Activated naive CD8-positive, alpha-beta T cell treated with anti-CD3 and anti-CD28 coated beads for 36 hours (primary cell): ENCODE results near the gene COL17A1. TPM values are rescaled to one million over a fixed set of nuclear protein-coding genes. Genes with fewer than 3 reads are reported as not detected.

Experiments used
- DNase-seq: peaks from one replicate; pipeline ENCODE4 v3.0.0; 2021
- H3K27ac Mint-ChIP-seq: one replicate; pipeline ENCODE4 v1.8.0; 2022; ENCODE audit warnings: mild to moderate bottlenecking, moderate library complexity, mixed read lengths
- H3K27me3 Mint-ChIP-seq: one replicate; pipeline ENCODE4 v1.8.0; 2022; ENCODE audit warnings: mild to moderate bottlenecking, mixed read lengths
- H3K36me3 Mint-ChIP-seq: one replicate; pipeline ENCODE4 v1.8.0; 2021; ENCODE audit warnings: mild to moderate bottlenecking, mixed read lengths
- H3K4me1 Mint-ChIP-seq: one replicate; pipeline ENCODE4 v1.8.0; 2021; ENCODE audit warnings: mixed read lengths
- H3K4me3 Mint-ChIP-seq: one replicate; pipeline ENCODE4 v1.8.0; 2022; ENCODE audit warnings: mild to moderate bottlenecking, moderate library complexity, mixed read lengths
- H3K9me3 Mint-ChIP-seq: one replicate; pipeline ENCODE4 v1.8.0; 2022; ENCODE audit warnings: mixed read lengths
- total RNA-seq, 2 experiments: library from RNA; stranded (reverse); gene quantifications; one replicate each; pipeline ENCODE4 v1.2.3, GENCODE V29; 2021

COL17A1 gene
- total RNA-seq, 2 experiments from 2014 or later = not detected

DNA sequence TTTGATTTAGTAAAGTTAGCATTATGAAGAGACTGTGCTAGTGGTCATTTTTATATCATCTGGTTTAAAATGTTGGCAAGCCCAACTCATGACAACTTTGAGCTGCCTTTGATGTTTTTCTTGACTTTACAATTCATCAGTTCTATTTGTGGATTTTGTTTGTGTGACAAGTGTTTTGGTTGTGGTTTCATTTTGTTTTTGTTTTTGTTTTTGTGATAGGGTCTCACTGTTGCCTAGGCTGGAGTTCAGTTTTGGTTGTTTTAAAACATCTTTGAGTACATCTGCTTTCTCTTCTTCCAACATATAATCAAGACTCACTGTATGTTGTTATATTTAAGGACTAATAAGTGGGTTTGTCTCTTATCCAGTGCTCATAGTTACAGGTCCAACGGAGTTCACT, 18.7 kb upstream of the COL17A1 start:
- Mint-ChIP-seq H3K27me3 (no peaks in the 10 kb centered on the region), H3K36me3 (no peaks in the 10 kb centered on the region), H3K27ac (no peak overlapping the region), H3K4me3 (no peak overlapping the region), H3K4me1 (peaks cover 8% of the 10 kb centered on the region), H3K9me3 (no peaks in the 10 kb centered on the region)
- DNase-seq = no peak

DNA sequence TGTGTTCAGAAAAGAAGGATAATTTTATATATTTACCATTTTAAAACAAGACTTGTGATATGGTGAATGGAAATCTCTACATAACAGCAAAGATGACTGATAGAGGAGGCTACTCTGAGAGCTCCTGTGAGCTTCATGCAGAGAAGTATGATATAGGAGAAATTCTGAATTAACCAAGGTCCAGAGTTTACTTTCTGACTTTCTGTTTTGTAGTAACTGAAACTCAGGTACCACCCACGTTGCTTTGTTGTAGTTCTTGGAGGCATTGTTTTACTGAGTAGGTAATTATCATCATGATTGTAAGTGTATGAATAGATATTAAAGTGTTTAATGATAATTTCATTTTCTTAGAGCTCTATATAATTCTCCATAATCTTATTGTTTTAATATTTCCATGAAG, 18.3 kb upstream of the COL17A1 start:
- H3K27me3 Mint-ChIP-seq = no peaks in the 10 kb centered on the region
- H3K27ac Mint-ChIP-seq = no peak overlapping the region
- H3K4me1 Mint-ChIP-seq = peaks cover 9% of the 10 kb centered on the region
- no peaks in the 10 kb centered on the region for H3K36me3 Mint-ChIP-seq
- H3K4me3 Mint-ChIP-seq = no peak overlapping the region
- H3K9me3 Mint-ChIP-seq = no peaks in the 10 kb centered on the region
- no peak for DNase-seq

DNA sequence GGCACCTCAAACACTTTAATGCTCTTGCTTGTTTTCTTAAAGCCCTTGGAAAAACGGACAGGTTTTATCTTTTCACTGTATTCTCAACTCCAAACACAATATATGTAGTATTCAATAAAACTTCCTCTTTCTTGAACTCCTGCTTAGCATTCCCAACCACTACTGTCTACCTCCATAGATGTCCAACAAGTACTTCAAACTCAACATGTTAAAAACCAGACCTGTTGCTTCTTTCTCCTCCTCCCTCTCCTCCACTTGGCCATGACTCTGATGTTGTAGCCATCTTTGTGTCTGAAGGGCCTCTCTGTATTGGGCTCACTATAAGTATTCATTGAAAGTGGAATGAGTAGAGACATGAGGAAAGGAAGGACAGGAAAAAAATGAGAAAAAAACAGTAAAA, 16.2 kb upstream of the COL17A1 start:
- H3K4me3 Mint-ChIP-seq = no peak overlapping the region
- no peak overlapping the region for H3K27ac Mint-ChIP-seq
- H3K27me3 Mint-ChIP-seq = no peaks in the 10 kb centered on the region
- H3K9me3 Mint-ChIP-seq = no peaks in the 10 kb centered on the region
- no peak for DNase-seq
- H3K36me3 Mint-ChIP-seq = no peaks in the 10 kb centered on the region
- peaks cover 9% of the 10 kb centered on the region for H3K4me1 Mint-ChIP-seq

DNA sequence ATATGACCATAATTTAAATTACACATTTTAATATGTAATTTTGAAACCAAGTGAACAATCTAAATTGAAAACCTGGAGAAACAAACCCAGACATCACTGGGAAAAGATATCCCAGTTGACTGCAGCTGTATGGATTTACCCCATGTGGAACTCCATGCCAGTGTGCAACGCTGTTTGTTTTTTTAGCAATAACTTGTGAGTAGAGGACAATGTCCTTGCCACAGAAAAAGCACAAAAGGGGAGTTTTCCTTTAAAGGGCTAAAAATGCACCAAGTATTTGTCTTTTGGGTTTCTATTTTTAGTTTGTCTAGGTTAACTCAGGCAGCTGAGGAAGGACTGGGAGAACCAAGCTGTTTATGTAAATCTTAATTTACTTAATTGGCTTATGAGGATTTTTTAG, 15.1 kb upstream of the COL17A1 start:
- Mint-ChIP-seq H3K27me3 (no peaks in the 10 kb centered on the region), H3K4me1 (peaks cover 9% of the 10 kb centered on the region), H3K9me3 (no peaks in the 10 kb centered on the region), H3K36me3 (no peaks in the 10 kb centered on the region), H3K27ac (no peak overlapping the region), H3K4me3 (no peak overlapping the region)
- no peak for DNase-seq

DNA sequence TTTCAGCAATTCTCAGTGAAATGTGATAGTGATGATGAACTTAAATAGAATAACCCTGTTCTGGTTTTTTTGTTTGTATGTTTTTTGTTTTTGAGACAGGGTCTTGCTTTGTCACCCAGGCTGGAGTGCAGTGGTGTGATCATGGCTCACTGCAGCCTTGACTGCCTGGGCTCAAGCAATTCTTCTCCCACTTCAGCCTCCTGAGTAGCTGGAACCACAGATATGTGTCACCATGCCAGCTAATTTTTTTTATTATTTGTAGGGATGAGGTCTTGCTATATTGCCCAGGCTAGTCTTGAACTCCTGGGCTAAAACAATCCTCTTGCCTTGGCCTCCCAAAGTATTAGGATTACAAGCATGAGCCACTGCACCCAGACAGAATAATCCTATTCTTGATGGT, 14.3 kb upstream of the COL17A1 start:
- Mint-ChIP-seq H3K9me3 (no peaks in the 10 kb centered on the region), H3K27ac (no peak overlapping the region), H3K4me1 (peaks cover 8% of the 10 kb centered on the region), H3K4me3 (no peak overlapping the region), H3K36me3 (no peaks in the 10 kb centered on the region), H3K27me3 (no peaks in the 10 kb centered on the region)
- DNase-seq = no peak

DNA sequence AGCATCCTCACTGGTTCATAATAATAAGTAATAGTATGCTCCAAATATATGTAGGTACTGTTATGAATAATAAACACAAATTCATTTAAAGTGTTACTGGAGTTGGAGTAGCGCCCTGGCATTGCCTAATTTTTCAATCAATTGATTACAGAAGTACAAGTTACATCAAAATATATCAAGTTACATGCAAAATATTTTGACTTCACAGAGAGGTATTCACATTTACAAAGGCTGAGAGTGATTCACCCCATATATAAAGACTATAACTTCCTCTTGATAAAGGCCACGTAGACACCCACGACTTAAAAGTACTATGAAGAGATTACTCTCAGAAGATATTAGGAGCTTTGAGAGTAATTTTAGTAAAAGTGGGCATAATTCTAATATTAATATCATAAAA, 13.6 kb upstream of the COL17A1 start:
- DNase-seq = no peak
- no peaks in the 10 kb centered on the region for H3K9me3 Mint-ChIP-seq
- H3K4me1 Mint-ChIP-seq = peaks cover 2% of the 10 kb centered on the region
- no peaks in the 10 kb centered on the region for H3K27me3 Mint-ChIP-seq
- no peak overlapping the region for H3K4me3 Mint-ChIP-seq
- no peaks in the 10 kb centered on the region for H3K36me3 Mint-ChIP-seq
- H3K27ac Mint-ChIP-seq = no peak overlapping the region

DNA sequence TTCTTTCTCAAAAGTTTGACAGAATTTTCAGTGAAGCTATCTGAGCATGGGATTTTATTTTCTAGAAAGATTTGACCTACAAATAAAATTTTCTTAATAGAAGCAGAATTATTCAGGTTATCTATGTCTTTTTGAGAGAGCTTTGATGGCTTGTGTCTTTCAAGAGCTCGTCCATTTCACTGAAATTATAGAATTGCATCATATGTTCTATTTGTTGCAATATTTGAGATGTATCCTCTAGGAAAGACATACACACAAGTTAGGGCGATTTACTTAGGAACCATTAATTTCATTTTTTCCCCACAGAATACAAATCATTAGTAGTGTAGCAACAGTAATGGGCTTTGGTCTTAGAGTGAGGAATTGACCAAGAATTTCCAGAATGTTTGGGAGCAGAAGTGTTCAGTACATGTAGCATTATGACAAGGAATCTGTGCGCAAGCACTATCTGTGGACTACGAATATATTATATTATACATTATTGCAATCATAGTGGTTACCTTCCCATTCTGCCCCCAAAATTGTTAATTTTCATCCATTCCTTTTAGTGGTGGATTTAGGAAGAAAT, 12.8 kb upstream of the COL17A1 start:
- no peak overlapping the region for H3K27ac Mint-ChIP-seq
- DNase-seq = no peak
- H3K27me3 Mint-ChIP-seq = no peaks in the 10 kb centered on the region
- no peak overlapping the region for H3K4me3 Mint-ChIP-seq
- peaks cover 8% of the 10 kb centered on the region for H3K4me1 Mint-ChIP-seq
- H3K36me3 Mint-ChIP-seq = no peaks in the 10 kb centered on the region
- H3K9me3 Mint-ChIP-seq = peaks cover 5% of the 10 kb centered on the region

DNA sequence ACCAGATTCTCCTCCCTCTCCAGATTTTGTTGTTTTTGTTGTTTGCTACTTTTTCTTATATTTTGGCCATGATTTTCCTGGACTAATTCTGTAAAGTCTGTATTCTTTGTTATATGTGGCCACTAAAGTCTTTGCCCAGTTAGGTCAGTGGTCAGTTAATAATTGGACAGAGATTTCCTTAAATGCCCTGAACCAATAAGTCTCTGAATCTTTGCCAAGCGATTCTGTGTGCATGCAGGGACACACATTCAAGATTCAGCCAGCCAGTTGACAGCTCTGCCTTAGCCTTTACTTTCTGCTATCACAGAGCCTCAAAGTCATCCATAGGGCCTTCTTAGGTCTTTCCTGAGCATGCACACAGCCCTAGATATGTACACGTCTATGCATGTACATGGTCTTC, 11.0 kb upstream of the COL17A1 start:
- Mint-ChIP-seq H3K27me3 (no peaks in the 10 kb centered on the region), H3K4me1 (peaks cover 8% of the 10 kb centered on the region), H3K27ac (no peak overlapping the region), H3K9me3 (peaks cover 7% of the 10 kb centered on the region), H3K4me3 (no peak overlapping the region), H3K36me3 (no peaks in the 10 kb centered on the region)
- no peak for DNase-seq

DNA sequence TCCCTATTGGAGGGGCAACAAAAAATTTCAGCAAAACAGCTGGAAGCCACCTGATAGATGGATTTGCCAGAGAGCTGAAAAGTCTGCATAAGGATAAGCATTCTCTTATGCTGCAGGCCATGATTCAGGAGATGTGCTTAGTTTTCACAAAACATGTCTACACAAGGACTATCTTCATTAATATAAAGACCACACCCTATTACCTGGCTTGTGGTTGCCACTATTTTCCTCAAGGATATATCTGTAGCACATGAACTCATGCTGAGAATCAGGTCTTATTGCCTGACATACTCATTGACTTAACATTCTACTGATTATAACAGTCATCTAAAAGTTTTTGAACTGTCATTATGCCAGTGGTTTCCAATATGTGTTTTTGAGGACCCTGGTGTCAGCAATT, 7.1 kb upstream of the COL17A1 start:
- DNase-seq = no peak
- no peak overlapping the region for H3K4me3 Mint-ChIP-seq
- H3K36me3 Mint-ChIP-seq = no peaks in the 10 kb centered on the region
- H3K4me1 Mint-ChIP-seq = peaks cover 7% of the 10 kb centered on the region
- H3K27me3 Mint-ChIP-seq = peaks cover 4% of the 10 kb centered on the region
- H3K27ac Mint-ChIP-seq = no peak overlapping the region
- peaks cover 7% of the 10 kb centered on the region for H3K9me3 Mint-ChIP-seq

DNA sequence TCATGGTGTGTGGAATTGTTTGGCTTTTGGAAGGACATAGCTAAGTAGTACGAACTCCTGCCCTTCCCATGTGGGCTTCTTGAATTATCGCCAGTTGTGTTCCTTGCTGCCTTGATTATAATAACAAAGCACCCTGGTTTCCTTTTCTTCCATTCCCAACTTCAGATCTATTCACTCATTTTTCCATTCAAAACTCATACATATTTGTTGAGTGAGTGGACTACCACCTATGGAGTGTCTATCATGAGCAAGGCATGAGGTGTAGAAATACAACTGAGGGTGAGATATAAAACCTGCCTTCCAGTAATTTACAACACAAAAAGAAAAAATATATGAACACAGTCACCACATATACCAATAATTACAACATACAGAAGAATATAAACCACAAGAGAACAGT, 4.9 kb upstream of the COL17A1 start:
- no peak overlapping the region for H3K4me3 Mint-ChIP-seq
- no peak for DNase-seq
- no peaks in the 10 kb centered on the region for H3K36me3 Mint-ChIP-seq
- H3K4me1 Mint-ChIP-seq = peaks cover 7% of the 10 kb centered on the region
- no peak overlapping the region for H3K27ac Mint-ChIP-seq
- peaks cover 7% of the 10 kb centered on the region for H3K9me3 Mint-ChIP-seq
- peaks cover 4% of the 10 kb centered on the region for H3K27me3 Mint-ChIP-seq

DNA sequence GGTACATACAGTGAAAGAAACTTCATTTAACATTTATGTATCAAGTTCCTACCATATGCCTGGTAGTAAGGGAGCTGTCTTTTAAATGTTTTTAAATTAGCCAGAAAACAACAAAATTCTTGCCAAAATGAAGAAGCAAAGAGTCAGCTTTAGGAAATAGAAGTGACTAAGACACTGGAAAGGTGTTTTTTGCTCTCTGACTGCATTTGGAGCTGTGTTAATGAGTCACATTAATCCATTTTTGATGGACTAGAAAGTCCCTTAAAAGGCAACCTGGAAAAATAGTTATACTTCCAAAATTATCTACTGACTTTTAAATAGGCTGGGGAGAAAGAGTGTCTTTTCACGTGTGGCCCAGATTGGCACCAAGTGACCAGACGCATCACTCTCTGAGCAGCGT, 3.9 kb upstream of the COL17A1 start:
- H3K27ac Mint-ChIP-seq = no peak overlapping the region
- H3K4me3 Mint-ChIP-seq = no peak overlapping the region
- H3K36me3 Mint-ChIP-seq = no peaks in the 10 kb centered on the region
- peaks cover 7% of the 10 kb centered on the region for H3K4me1 Mint-ChIP-seq
- DNase-seq = no peak
- H3K9me3 Mint-ChIP-seq = peaks cover 7% of the 10 kb centered on the region
- peaks cover 4% of the 10 kb centered on the region for H3K27me3 Mint-ChIP-seq

DNA sequence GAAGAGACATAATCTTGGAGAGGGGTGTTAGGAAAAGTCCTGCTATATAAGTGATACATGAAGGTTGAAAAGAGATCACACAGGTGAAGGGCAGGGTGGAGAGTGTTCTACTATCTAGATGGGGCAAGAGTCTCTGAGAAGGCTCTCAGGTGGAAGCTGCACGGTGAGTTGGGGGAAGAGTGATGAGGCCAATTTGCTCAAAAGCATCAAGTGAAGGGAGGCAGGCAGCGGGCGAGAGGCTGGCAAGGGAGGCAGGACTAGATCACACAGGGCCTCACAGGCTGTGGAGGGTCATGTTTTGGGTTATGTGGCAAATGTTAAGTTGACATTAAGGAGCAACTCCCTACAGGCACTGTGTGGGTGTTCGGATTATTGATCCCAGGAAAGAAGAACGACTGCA, 2.6 kb upstream of the COL17A1 start:
- DNase-seq = no peak
- H3K4me1 Mint-ChIP-seq = no peaks in the 10 kb centered on the region
- H3K9me3 Mint-ChIP-seq = peaks cover 2% of the 10 kb centered on the region
- no peak overlapping the region for H3K27ac Mint-ChIP-seq
- peaks cover 4% of the 10 kb centered on the region for H3K27me3 Mint-ChIP-seq
- no peak overlapping the region for H3K4me3 Mint-ChIP-seq
- no peaks in the 10 kb centered on the region for H3K36me3 Mint-ChIP-seq

DNA sequence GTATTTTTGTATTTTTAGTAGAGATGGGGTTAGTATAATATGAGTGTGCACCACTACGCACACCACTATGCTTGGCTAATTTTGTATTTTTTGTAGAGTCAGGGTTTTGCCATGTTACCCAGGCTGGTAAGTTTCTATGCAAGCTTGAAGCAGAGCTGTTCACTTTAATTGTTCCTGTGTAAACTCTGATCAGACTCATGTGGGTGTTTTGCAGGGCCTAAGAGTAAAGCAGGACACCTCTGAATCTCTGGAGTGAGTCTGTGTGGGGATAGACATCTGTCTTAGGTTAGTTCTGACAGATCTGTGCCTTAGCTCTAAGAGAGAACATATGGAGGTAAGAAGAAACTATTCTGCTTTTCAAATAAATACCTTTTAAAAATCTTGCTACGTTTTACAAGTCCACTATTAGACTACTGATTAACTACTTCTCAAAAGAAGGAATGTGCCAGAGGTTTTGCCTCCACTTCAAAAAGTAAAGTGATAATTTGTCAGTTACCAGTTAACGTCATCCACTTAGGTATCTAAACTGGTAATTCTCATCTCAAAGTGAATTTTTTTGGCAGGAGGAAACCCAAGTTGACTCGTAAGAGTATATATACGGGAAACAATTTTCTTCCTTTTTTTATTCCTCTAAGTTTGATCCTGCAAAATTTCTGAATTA, 1.1 kb downstream of the COL17A1 start:
- Mint-ChIP-seq H3K9me3 (no peaks in the 10 kb centered on the region), H3K4me1 (no peaks in the 10 kb centered on the region), H3K27ac (no peak overlapping the region), H3K27me3 (no peaks in the 10 kb centered on the region), H3K36me3 (no peaks in the 10 kb centered on the region), H3K4me3 (no peak overlapping the region)
- DNase-seq = no peak

DNA sequence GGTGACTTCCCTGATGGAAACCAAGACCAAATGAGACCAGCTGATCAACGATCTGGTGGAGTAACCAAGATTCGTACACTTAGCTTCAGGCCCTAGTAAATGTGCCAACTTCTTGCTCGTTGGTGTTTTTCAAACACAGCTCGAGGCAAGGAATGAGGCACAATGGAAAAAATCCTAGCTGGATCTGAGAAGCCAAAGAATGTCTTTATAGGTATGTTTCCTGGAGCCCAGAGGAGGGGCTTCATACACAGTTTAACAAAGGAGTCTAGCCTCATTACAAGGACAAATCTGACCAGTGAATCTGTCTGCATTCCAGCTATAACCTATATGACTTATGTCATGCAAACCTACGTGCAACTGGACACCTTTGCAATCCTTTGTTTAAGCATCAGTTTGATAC, 3.7 kb downstream of the COL17A1 start:
- H3K27me3 Mint-ChIP-seq = no peaks in the 10 kb centered on the region
- H3K4me3 Mint-ChIP-seq = no peak overlapping the region
- no peaks in the 10 kb centered on the region for H3K36me3 Mint-ChIP-seq
- H3K4me1 Mint-ChIP-seq = no peaks in the 10 kb centered on the region
- DNase-seq = no peak
- H3K27ac Mint-ChIP-seq = no peak overlapping the region
- H3K9me3 Mint-ChIP-seq = no peaks in the 10 kb centered on the region

DNA sequence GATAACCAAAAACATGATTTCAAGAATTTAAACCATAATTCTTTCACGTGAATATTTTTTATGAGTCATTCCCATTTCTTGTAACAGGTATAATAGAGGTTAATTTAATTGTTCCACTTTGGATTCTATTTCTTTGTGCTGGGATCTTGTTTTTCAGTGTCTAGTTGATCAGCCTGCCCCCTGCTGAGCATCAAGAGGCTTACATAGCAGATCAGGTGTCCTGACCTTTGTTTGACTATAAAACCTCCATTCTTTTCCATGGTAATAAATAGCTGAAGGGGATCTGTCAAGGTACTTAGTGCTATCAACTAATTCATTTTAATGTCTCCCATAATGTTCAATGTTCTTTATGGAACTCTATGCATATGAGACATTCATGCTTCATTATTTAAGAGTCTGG, 4.9 kb downstream of the COL17A1 start:
- DNase-seq = no peak
- no peaks in the 10 kb centered on the region for H3K9me3 Mint-ChIP-seq

DNA sequence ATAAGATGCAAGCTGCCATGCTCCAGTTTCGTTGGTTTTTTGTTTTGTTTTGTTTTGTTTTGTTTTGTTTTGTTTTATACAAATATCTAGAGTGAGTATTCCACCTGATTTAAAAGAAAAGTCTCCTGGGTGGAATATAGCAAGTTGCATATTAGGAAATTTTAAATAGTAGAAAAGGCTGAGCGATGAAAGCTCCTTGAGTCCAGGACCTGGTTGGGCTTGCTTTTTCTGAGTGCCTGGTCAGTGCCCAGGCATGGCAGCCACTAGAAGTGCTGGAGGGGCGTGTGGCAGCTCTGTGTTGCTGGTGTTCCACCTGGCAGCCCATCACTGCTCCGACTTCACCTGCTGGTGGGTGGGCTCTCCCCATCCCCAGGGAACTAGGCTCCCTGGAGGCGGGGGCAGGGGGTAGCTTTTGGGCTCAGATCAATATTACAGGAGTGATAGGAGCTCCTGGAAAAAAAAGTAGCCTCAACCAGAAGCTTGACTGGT, 8.0 kb downstream of the COL17A1 start:
- Mint-ChIP-seq H3K36me3 (no peaks in the 10 kb centered on the region), H3K4me3 (no peak overlapping the region), H3K27ac (no peak overlapping the region), H3K27me3 (no peaks in the 10 kb centered on the region), H3K9me3 (no peaks in the 10 kb centered on the region), H3K4me1 (no peaks in the 10 kb centered on the region)
- no peak for DNase-seq

More for the DNA sequence above, 4.9 kb downstream of the COL17A1 start:
- H3K36me3 Mint-ChIP-seq = no peaks in the 10 kb centered on the region
- H3K27ac Mint-ChIP-seq = no peak overlapping the region
- H3K4me1 Mint-ChIP-seq = no peaks in the 10 kb centered on the region
- H3K4me3 Mint-ChIP-seq = no peak overlapping the region
- no peaks in the 10 kb centered on the region for H3K27me3 Mint-ChIP-seq
